Stimulated activated memory B cell treated with anti-CD40 and anti-IgM and Interleukin-4, amounts not matched to agents 10 μg/mL and 1 μg/mL and 100 μg/mL, for 72 hours (primary cell): ENCODE measurements around the gene NUDT16L1.

ENCODE experiments used
- ATAC-seq: fragments of 150-1000 bp; cut with Tn5 transposase; 2 replicates; pipeline ENCODE4 v1.10.0; 2021
- H3K27ac Mint-ChIP-seq: one replicate; pipeline ENCODE4 v1.8.0; 2022; ENCODE audit warnings: mild to moderate bottlenecking, mixed read lengths
- H3K27me3 Mint-ChIP-seq: one replicate; pipeline ENCODE4 v1.8.0; 2022; ENCODE audit warnings: mixed read lengths
- H3K36me3 Mint-ChIP-seq: one replicate; pipeline ENCODE4 v1.8.0; 2022; ENCODE audit warnings: mixed read lengths
- H3K4me1 Mint-ChIP-seq: one replicate; pipeline ENCODE4 v1.8.0; 2022; ENCODE audit warnings: mixed read lengths
- H3K4me3 Mint-ChIP-seq: one replicate; pipeline ENCODE4 v1.8.0; 2022; ENCODE audit warnings: mild to moderate bottlenecking, moderate library complexity, mixed read lengths
- H3K9me3 Mint-ChIP-seq: one replicate; pipeline ENCODE4 v1.8.0; 2022; ENCODE audit warnings: mixed read lengths

Gene NUDT16L1

GRCh38 chr16:4659363-4660353 lies 33.7 kb upstream of the NUDT16L1 start:
- Mint-ChIP-seq H3K27ac (no peak overlapping the region), H3K4me1 (peaks cover 15% of the 10 kb centered on the region), H3K36me3 (peaks cover 39% of the 10 kb centered on the region), H3K27me3 (no peaks in the 10 kb centered on the region), H3K4me3 (no peak overlapping the region), H3K9me3 (no peaks in the 10 kb centered on the region)
- no peak for ATAC-seq

GRCh38 chr16:4660454-4661007 lies 32.8 kb upstream of the NUDT16L1 start:
- Mint-ChIP-seq H3K4me3 (no peak overlapping the region), H3K27ac (no peak overlapping the region)
- ATAC-seq: no peak

GRCh38 chr16:4661661-4662060 lies 31.7 kb upstream of the NUDT16L1 start:
- Mint-ChIP-seq H3K4me1 (peaks cover 19% of the 10 kb centered on the region), H3K36me3 (peaks cover 34% of the 10 kb centered on the region), H3K9me3 (no peaks in the 10 kb centered on the region), H3K4me3 (no peak overlapping the region), H3K27ac (no peak overlapping the region), H3K27me3 (no peaks in the 10 kb centered on the region)
- no peak for ATAC-seq

More at GRCh38 chr16:4660454-4661007, 32.8 kb upstream of the NUDT16L1 start:
- Mint-ChIP-seq H3K4me1 (peaks cover 19% of the 10 kb centered on the region), H3K36me3 (peaks cover 41% of the 10 kb centered on the region), H3K27me3 (no peaks in the 10 kb centered on the region), H3K9me3 (no peaks in the 10 kb centered on the region)

- Mint-ChIP-seq H3K4me1 (peaks cover 19% of the 10 kb centered on the region), H3K27ac (peak overlapping the region; percentile 86), H3K27me3 (no peaks in the 10 kb centered on the region), H3K9me3 (no peaks in the 10 kb centered on the region), H3K4me3 (peak overlapping the region; percentile 27), H3K36me3 (peaks cover 30% of the 10 kb centered on the region)
- no peak for ATAC-seq
Measured at GRCh38 chr16:4663465-4663776, 29.9 kb upstream of the NUDT16L1 start.

- ATAC-seq: peak; percentile 63
- Mint-ChIP-seq H3K27me3 (no peaks in the 10 kb centered on the region), H3K9me3 (no peaks in the 10 kb centered on the region), H3K27ac (peak overlapping the region; percentile 86), H3K4me3 (peak overlapping the region; percentile 27), H3K4me1 (peaks cover 19% of the 10 kb centered on the region), H3K36me3 (peaks cover 27% of the 10 kb centered on the region)
Measured at GRCh38 chr16:4663777-4664465, 29.4 kb upstream of the NUDT16L1 start.

GRCh38 chr16:4664538-4665418 lies 28.6 kb upstream of the NUDT16L1 start:
- peaks cover 19% of the 10 kb centered on the region for H3K4me1 Mint-ChIP-seq

GRCh38 chr16:4666537-4667202 lies 26.7 kb upstream of the NUDT16L1 start:
- no peak for ATAC-seq
- Mint-ChIP-seq H3K4me3 (no peak overlapping the region), H3K9me3 (no peaks in the 10 kb centered on the region), H3K27me3 (no peaks in the 10 kb centered on the region), H3K27ac (no peak overlapping the region), H3K36me3 (peaks cover 20% of the 10 kb centered on the region), H3K4me1 (peaks cover 19% of the 10 kb centered on the region)

More at GRCh38 chr16:4664538-4665418, 28.6 kb upstream of the NUDT16L1 start:
- peak overlapping the region; percentile 21 for H3K4me3 Mint-ChIP-seq
- H3K27ac Mint-ChIP-seq: peak overlapping the region; percentile 86
- H3K27me3 Mint-ChIP-seq: no peaks in the 10 kb centered on the region
- H3K9me3 Mint-ChIP-seq: no peaks in the 10 kb centered on the region
- peaks cover 22% of the 10 kb centered on the region for H3K36me3 Mint-ChIP-seq
- ATAC-seq: peak; percentile 67

GRCh38 chr16:4667203-4667963 lies 26.0 kb upstream of the NUDT16L1 start:
- Mint-ChIP-seq H3K27ac (no peak overlapping the region), H3K4me1 (peaks cover 19% of the 10 kb centered on the region)

GRCh38 chr16:4668313-4668960 lies 24.9 kb upstream of the NUDT16L1 start:
- no peak for ATAC-seq
- Mint-ChIP-seq H3K4me1 (peaks cover 16% of the 10 kb centered on the region), H3K27me3 (no peaks in the 10 kb centered on the region), H3K9me3 (no peaks in the 10 kb centered on the region), H3K36me3 (peaks cover 18% of the 10 kb centered on the region), H3K27ac (no peak overlapping the region), H3K4me3 (no peak overlapping the region)

More at GRCh38 chr16:4667203-4667963, 26.0 kb upstream of the NUDT16L1 start:
- no peaks in the 10 kb centered on the region for H3K9me3 Mint-ChIP-seq
- no peak overlapping the region for H3K4me3 Mint-ChIP-seq
- H3K27me3 Mint-ChIP-seq: no peaks in the 10 kb centered on the region
- H3K36me3 Mint-ChIP-seq: peaks cover 20% of the 10 kb centered on the region
- no peak for ATAC-seq

- no peak overlapping the region for H3K27ac Mint-ChIP-seq
- H3K4me3 Mint-ChIP-seq: no peak overlapping the region
- H3K36me3 Mint-ChIP-seq: peaks cover 10% of the 10 kb centered on the region
- no peaks in the 10 kb centered on the region for H3K9me3 Mint-ChIP-seq
- H3K27me3 Mint-ChIP-seq: no peaks in the 10 kb centered on the region
- peaks cover 13% of the 10 kb centered on the region for H3K4me1 Mint-ChIP-seq
- ATAC-seq: no peak
Measured at GRCh38 chr16:4673387-4674046, 19.8 kb upstream of the NUDT16L1 start.

GRCh38 chr16:4674926-4675530 lies 18.3 kb upstream of the NUDT16L1 start:
- ATAC-seq: no peak
- no peaks in the 10 kb centered on the region for H3K9me3 Mint-ChIP-seq
- H3K27me3 Mint-ChIP-seq: no peaks in the 10 kb centered on the region
- H3K4me1 Mint-ChIP-seq: peaks cover 13% of the 10 kb centered on the region
- H3K27ac Mint-ChIP-seq: peak overlapping the region; percentile 60
- H3K4me3 Mint-ChIP-seq: no peak overlapping the region
- H3K36me3 Mint-ChIP-seq: peaks cover 8% of the 10 kb centered on the region

GRCh38 chr16:4675864-4676786 lies 17.2 kb upstream of the NUDT16L1 start:
- no peaks in the 10 kb centered on the region for H3K27me3 Mint-ChIP-seq
- ATAC-seq: peak; percentile 21
- H3K9me3 Mint-ChIP-seq: no peaks in the 10 kb centered on the region
- no peak overlapping the region for H3K4me3 Mint-ChIP-seq
- peaks cover 18% of the 10 kb centered on the region for H3K36me3 Mint-ChIP-seq
- H3K27ac Mint-ChIP-seq: peak overlapping the region; percentile 60
- H3K4me1 Mint-ChIP-seq: peaks cover 13% of the 10 kb centered on the region
